ENCODE data around the gene FAM234A. TPM values are rescaled to one million over a fixed set of nuclear protein-coding genes. Genes with fewer than 3 reads are reported as not detected.

FAM234A gene
- 100 to 1,000 TPM in 2 of 6 experiments, 10 to 100 TPM in 4; 83.6 to 113 (median 87.7) TPM for total RNA-seq (2021; fragmentation: NEBNext Ultra II Directional; extraction: Animal tissue kit (Norgen Biotek cat#: 25700))
- long read RNA-seq, transcript FAM234A-203 (13 exons, 3,213 nt), result major isoform, 49 of 94 reads
- long read RNA-seq, partial matches to known transcripts, result 28 of 94 reads
- long read RNA-seq, other reads (novel, unspliced or antisense), result 17 of 94 reads

- Mint-ChIP-seq H3K27ac (peak within 1 kb of the TSS; percentile 98), H3K9me3 (no peaks in the 10 kb centered on the region; the same call in 1 of the 2 replicates), H3K27me3 (ENCODE audit: insufficient read depth) (peaks cover 2% of the 10 kb centered on the region; the same call in 1 of the 2 replicates), H3K4me3 (peak within 1 kb of the TSS; percentile 98), H3K4me1 (ENCODE audit: low read depth) (peaks cover 12% of the 10 kb centered on the region), H3K36me3 (ENCODE audit: low read depth) (peaks cover 3% of the 10 kb centered on the region; the same call in 1 of the 2 replicates)
- TF ChIP-seq CTCF (IDR thresholded peaks at IDR 0.05), result peak; percentile 73
- DNase-seq, result peak; percentile 85
Measured at GRCh38 chr16:234468-235305, at the start of gene FAM234A. TSS of gene FAM234A (plus strand) at chr16:234821. CDS start at chr16:254414, 19,593 bp downstream.

GRCh38 chr16:185213-185612, 49.4 kb upstream of the FAM234A start:
- no peak for TF ChIP-seq CTCF (IDR thresholded peaks at IDR 0.05)
- DNase-seq, result no peak
- H3K36me3 Mint-ChIP-seq (ENCODE audit: low read depth), result peaks cover 21% of the 10 kb centered on the region; the same call in 1 of the 2 replicates
- no peak overlapping the region for H3K4me3 Mint-ChIP-seq
- H3K27me3 Mint-ChIP-seq (ENCODE audit: insufficient read depth), result peaks cover 2% of the 10 kb centered on the region; the same call in 1 of the 2 replicates
- no peak overlapping the region for H3K27ac Mint-ChIP-seq
- no peaks in the 10 kb centered on the region for H3K9me3 Mint-ChIP-seq
- no peaks in the 10 kb centered on the region for H3K4me1 Mint-ChIP-seq (ENCODE audit: low read depth)

- Mint-ChIP-seq H3K36me3 (ENCODE audit: low read depth) (peaks cover 21% of the 10 kb centered on the region; the same call in 1 of the 2 replicates), H3K27me3 (ENCODE audit: insufficient read depth) (peaks cover 2% of the 10 kb centered on the region; the same call in 1 of the 2 replicates), H3K4me1 (ENCODE audit: low read depth) (no peaks in the 10 kb centered on the region), H3K9me3 (no peaks in the 10 kb centered on the region), H3K4me3 (no peak overlapping the region), H3K27ac (no peak overlapping the region)
- no peak for DNase-seq
- TF ChIP-seq CTCF (IDR thresholded peaks at IDR 0.05), result no peak
Measured at GRCh38 chr16:185691-186090, 48.9 kb upstream of the FAM234A start.

GRCh38 chr16:187330-187729, 47.3 kb upstream of the FAM234A start:
- Mint-ChIP-seq H3K4me1 (ENCODE audit: low read depth) (0 out of 2 replicates have a peak, but pooled peaks cover 6% of the 10 kb centered on the region), H3K9me3 (no peaks in the 10 kb centered on the region), H3K27ac (no peak overlapping the region), H3K36me3 (ENCODE audit: low read depth) (peaks cover 21% of the 10 kb centered on the region; the same call in 1 of the 2 replicates), H3K4me3 (no peak overlapping the region), H3K27me3 (ENCODE audit: insufficient read depth) (peaks cover 3% of the 10 kb centered on the region; the same call in 1 of the 2 replicates)
- no peak for TF ChIP-seq CTCF (IDR thresholded peaks at IDR 0.05)
- no peak for DNase-seq

- H3K27ac Mint-ChIP-seq, result no peak overlapping the region
- no peak overlapping the region for H3K4me3 Mint-ChIP-seq
- peaks cover 3% of the 10 kb centered on the region; the same call in 1 of the 2 replicates for H3K27me3 Mint-ChIP-seq (ENCODE audit: insufficient read depth)
- H3K9me3 Mint-ChIP-seq, result no peaks in the 10 kb centered on the region
- no peak for DNase-seq
- peak; percentile 32; the same call in 1 of the 2 replicates for TF ChIP-seq CTCF (IDR thresholded peaks at IDR 0.05)
- H3K4me1 Mint-ChIP-seq (ENCODE audit: low read depth), result 0 out of 2 replicates have a peak, but pooled peaks cover 6% of the 10 kb centered on the region
- peaks cover 26% of the 10 kb centered on the region for H3K36me3 Mint-ChIP-seq (ENCODE audit: low read depth)
Measured at GRCh38 chr16:188674-189073, 45.9 kb upstream of the FAM234A start.
